Stimulated activated CD8-positive, alpha-beta memory T cell treated with anti-CD3 and anti-CD28 coated beads, Interleukin-2, amount 100 ng/mL, for 48 hours (primary cell): ENCODE measurements around the gene PERM1.
"Not testable (repeated sequence)": the region's sequence is repeated elsewhere in the genome, so short reads cannot be mapped to it uniquely, and the experiment has no call there.

Experiments
- DNase-seq, 2 donors: peaks; one replicate each; pipeline ENCODE4 v3.0.0-alpha.2; 2020; ENCODE audit warnings: low read depth in 2 of 2

PERM1 gene, protein sequence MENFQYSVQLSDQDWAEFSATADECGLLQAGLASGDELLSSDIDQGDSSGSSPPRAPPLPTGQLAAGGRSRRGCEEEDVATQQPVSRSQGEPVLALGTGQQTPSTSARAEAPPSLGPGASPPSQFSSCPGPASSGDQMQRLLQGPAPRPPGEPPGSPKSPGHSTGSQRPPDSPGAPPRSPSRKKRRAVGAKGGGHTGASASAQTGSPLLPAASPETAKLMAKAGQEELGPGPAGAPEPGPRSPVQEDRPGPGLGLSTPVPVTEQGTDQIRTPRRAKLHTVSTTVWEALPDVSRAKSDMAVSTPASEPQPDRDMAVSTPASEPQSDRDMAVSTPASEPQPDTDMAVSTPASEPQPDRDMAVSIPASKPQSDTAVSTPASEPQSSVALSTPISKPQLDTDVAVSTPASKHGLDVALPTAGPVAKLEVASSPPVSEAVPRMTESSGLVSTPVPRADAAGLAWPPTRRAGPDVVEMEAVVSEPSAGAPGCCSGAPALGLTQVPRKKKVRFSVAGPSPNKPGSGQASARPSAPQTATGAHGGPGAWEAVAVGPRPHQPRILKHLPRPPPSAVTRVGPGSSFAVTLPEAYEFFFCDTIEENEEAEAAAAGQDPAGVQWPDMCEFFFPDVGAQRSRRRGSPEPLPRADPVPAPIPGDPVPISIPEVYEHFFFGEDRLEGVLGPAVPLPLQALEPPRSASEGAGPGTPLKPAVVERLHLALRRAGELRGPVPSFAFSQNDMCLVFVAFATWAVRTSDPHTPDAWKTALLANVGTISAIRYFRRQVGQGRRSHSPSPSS

DNA sequence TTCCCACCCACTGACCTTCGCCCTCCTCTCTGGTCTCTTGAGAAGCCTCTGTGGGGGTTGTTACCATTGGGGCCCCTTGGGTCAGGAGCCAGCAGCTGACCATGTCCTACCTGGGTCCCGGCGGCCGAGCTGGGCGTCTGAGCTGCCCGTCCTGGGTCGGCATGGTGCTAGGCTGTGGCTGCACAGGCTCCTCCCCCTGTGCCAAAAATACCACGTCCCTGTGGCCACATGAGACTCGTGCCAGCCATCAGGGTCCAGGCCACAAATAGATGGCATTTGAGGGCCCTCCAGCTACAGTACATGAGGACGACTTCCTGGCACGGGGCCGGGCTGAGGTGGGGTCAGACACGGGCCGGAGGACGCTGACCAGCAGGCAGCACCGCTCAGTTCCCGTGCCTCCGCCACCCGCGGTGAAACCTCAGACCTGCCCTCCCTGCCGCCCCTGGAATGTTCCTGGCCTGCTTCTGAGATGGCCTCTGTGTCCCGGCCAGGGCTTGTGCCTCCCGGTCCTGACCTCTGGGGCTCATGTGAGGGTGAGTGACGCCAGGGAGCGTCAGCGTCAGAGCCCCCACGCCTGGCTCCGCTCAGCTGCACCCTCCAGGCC is at the start of gene PERM1:
Gene PERM1 (minus strand): TSS at position 139 of the 604 bp plus-strand sequence. CDS start 1,064 bp downstream, outside the sequence.
- DNase-seq, result no peak

- DNase-seq, result not testable (repeated sequence)
Measured at GRCh38 chr1:1030867-1031658, 49.2 kb upstream of the PERM1 start.

DNA sequence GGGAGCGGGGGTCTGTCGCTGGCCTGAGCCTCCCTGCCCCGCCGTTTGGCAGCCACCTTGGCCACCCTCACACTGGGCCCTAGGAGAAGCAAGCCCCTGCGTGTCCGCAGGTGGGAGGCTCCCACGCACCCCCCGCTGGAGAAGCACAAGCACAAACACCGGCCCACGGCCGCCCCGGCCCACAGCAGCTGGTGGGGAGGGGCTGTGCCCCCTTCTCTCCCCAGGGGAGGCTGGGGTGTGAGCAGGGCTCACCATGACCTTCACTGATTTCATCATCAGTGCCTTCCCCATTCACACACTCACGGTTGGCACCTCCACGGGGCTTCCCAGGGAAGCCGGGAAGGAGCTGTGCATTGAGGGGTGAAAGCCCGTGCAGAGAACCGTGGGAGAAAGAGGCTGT is 45.9 kb upstream of the PERM1 start:
- DNase-seq, result no peak

- no peak for DNase-seq
Measured at GRCh38 chr1:1026599-1027413, 44.9 kb upstream of the PERM1 start.

DNA sequence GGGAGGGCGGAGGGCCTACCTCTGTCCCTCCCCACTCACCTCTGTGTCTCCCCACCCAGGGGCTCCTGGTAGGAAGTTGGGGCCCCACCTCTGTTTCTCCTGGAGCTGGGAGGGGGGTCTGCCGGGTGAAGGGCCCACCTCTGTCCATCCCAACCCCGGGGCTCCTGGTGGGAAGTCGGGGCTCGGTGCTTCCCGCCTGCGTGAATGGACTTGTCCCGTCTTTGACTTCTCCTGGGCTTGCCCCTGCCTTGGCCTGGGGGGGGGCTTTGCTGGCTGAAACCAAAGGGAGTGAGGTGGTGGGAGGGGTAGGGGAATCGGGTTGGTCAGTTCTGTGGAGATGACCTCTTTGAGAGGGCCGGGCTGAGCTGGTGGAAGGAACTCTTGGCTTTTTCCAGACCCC is 43.8 kb upstream of the PERM1 start:
- no peak for DNase-seq

- DNase-seq, result no peak
Measured at GRCh38 chr1:1024771-1025699, 43.1 kb upstream of the PERM1 start.

DNA sequence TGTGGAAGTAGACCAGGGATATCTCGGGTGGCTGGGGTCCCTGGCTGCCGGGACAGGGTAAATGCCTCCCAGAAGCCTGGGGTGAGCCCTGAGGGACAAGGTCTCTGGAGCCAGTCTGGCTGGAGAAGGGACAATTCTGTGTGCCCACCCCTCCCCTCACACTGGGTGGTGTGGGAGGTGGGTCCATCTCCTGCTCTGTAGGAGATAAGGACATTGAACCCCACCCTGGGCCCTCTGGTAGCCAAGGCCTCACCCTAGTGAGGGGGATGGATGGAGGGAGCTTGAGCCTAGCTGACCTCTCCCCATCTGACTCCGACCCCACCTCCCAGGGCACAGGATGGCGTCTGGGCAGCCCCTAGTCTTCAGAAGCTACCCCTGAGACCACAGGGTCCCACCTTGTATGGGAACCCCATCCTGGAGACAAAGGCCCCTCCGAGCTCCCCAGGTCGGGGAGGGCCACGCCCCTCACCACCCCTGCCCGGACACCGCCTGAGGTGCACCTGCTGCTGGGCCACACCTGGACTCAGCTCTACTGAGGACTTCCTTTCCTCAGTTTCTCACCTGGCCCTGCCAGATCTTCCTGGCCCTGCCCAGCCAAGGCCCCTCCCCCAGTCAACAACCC is 42.4 kb upstream of the PERM1 start:
- no peak for DNase-seq

DNA sequence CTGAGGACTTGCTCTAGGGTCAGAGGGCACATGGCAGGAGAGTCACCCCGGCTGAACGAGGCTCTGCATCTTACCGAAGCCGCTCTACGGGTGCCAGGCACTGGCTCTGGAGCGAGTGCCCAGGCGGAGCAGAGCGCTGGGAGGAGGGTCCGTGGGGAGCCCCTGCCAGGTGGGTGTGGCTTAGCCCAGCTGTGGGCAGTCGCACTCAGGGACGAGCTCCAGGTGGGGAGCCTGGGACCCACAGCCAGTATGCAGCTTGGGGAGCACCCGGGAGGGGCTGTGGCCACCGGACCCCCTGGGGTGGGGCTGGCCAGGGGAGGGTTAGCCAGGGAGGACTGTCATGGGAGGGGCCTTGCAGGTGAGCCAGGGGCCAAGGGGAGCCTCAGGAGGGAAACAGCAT is 41.8 kb upstream of the PERM1 start:
- DNase-seq, result no peak

DNA sequence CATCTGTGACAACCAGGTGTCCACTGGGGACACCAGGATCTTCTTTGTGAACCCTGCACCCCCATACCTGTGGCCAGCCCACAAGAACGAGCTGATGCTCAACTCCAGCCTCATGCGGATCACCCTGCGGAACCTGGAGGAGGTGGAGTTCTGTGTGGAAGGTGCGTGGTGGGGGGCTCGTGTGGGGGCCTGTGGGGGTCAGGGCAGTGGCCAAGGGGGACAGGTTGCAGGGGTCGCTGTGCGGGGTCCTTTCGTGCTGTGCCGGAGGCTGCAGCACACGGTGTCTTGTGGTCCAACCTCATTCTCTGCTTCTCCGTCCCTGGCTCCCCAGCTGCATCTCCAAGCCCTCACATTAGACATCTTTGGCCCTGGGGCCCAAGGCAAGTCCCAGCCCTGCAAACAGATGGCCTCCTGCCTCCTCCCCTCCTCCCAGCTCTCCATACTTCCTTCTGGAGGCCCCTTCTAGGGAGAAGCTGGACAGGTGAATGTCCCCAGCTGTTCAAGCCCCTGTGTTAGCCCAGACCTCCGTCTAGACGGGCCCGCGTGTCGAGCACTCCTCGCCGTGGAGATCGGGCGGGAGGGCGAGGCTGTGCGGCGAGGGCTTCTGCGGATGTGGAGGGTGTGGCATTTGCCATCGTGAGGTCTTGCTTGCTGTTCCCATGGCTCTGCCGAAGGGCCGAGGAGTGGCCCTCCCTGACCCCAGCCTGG is 40.6 kb upstream of the PERM1 start:
- DNase-seq, result no peak

DNA sequence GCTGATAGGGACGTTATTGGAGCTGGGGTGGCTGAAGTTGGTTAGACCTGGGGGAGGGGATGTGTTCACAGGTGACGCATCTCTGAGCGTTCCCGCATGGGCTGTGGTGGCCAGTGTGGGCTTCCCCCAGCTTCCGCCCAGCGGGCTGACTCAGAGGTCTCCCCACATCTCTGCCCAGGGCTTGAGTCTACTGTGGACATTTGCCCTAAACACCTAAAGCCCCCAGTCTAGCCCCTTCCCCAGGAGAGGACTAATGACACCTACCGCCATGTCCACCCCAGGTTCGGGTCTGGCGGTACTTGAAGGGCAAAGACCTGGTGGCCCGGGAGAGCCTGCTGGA is 40.0 kb upstream of the PERM1 start:
- DNase-seq, result no peak

DNA sequence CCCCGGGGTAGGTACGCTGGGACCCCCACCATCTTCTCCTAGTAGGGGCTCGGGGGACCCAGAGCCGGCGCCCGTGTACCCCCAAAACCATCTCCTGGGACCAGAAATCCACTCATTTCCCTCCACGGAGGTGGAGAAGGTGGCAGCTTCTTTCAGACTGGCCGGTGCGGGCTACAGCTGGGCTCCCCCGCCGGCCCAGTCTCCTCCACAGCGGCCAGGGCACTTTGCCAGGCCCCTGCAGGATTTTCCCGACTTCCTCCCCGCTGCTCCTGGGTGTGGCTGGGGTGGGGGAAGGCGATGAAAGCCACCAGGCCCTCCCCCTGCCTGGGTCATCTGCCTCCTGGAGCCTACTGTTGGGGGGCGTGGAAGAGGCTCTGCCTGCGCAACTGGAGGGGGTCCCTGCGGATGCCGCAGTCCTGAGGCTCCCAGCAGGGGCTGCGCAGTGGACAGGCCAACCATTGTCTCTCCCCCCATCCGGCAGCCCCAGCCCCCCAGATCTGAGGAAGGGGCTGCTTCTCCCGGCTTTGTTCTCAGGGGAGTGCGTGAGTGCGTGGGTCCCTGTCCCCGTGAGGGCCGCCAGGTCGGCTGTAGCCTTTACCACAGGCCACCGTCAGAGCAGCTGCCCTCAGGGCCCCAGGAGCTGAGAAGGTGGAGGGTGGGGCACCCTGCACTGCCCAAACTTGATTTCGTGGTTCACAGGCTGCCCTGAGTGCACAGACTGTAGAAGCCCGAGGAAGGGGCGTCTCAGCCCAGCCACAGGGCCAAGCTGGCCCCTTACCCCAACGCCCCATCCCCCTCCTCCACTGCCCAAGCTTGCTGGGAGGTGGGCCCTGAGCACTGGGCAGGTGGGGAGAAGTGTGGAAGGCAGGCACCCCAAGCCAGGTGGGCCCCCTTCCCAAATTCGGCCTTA is 39.4 kb upstream of the PERM1 start:
- no peak for DNase-seq

GRCh38 chr1:1020415-1021009 is 38.6 kb upstream of the PERM1 start:
- no peak for DNase-seq

GRCh38 chr1:1020000-1020404 is 38.1 kb upstream of the PERM1 start, which contains the start of gene AGRN:
Gene AGRN (plus strand): TSS chr1:1020120. CDS start chr1:1020173, 53 bp downstream.
- DNase-seq, result no peak

DNA sequence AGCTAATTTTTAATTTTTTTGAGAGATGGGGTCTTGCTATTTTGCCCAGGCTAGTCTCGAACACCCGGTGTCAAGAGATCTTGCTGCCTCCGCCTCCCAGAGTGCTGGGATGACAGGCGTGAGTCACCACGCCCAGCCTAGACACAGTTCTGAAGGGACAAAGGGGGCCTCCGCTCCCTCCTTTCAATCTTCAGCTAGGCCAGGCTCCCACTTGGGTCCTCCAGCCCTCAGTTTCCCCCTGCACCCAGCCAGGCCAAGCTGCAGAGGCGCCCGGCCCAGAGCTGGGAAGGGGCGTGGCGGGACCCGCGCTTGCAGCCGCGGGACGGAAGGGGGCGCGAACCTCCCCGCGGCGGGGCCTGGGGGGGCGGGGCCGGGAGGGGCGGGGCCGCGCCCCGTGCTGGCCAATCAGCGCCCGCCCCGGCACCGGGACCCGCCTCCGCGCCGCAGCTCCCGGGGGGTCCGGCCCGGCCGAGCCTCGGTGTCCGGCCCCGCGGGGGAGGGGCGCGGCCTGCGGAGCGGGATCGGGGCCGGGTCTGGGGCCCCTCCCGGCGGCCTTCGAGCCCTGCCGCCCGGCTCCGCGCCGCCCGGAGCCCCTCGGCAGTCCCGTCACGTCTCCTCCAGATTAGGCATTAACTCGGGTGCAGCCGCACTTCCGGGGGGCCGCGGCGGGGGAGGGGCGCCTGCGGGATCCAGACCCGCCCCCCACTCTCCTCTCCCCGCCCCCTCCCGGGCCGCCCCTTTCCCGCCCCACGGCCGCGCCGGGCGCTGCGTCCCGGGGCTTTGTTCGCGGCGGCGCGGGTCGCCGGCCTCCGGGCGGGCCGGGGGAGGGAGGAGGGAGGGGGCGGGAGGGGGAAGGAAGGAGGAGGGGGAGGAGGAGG is 37.5 kb upstream of the PERM1 start:
- peak; percentile 71 to 79 for DNase-seq

GRCh38 chr1:1018321-1018685 is 36.4 kb upstream of the PERM1 start:
- not testable (repeated sequence) for DNase-seq
